ENCODE data around the gene FILIP1L. TPM values are rescaled to one million over a fixed set of nuclear protein-coding genes. Genes with fewer than 3 reads are reported as not detected.

Gene FILIP1L
- total RNA-seq, 1 experiment from 2014 or later, result 15.5 TPM

- H3K4me3 ChIP-seq (ENCODE audit: low read depth, low read length), result no peak overlapping the region
- no peak for TF ChIP-seq CTCF (IDR thresholded peaks at IDR 0.05; ENCODE audit: insufficient read depth in 1 of 2, low read depth in 1 of 2, low read length in 1 of 2, severe bottlenecking in 1 of 2, unreplicated experiment in 1 of 2)
- BruUV-seq (replicated peaks), result no TSS peak
- CTCF ChIA-PET, result no interaction called here
- H3K27me3 ChIP-seq (replicated peaks; ENCODE audit: control insufficient read depth, insufficient read depth, low read length), result no peaks in the 10 kb centered on the region
- no peak for DNase-seq
- Mint-ChIP-seq H3K4me1 (ENCODE audit: low read depth, unreplicated experiment) (peaks cover 35% of the 10 kb centered on the region), H3K36me3 (ENCODE audit: insufficient read depth, unreplicated experiment) (no peaks in the 10 kb centered on the region), H3K27ac (ENCODE audit: unreplicated experiment) (no peak overlapping the region), H3K4me3 (ENCODE audit: unreplicated experiment) (no peak overlapping the region), H3K9me3 (ENCODE audit: unreplicated experiment) (no peaks in the 10 kb centered on the region), H3K27me3 (ENCODE audit: insufficient read depth, unreplicated experiment) (no peaks in the 10 kb centered on the region)
- POLR2A ChIA-PET, result no interaction called here
- no peaks in the 10 kb centered on the region for H3K36me3 ChIP-seq (ENCODE audit: control insufficient read depth, insufficient read depth, low read length)
- intact Hi-C loops (cut with micrococcal nuclease; ENCODE audit: unreplicated experiment), result no loop called here
- no peaks in the 10 kb centered on the region for H3K9me3 ChIP-seq
- peaks cover 27% of the 10 kb centered on the region for H3K4me1 ChIP-seq
These were observed 153.4 kb downstream of the FILIP1L start for GRCh38 chr3:99960941-99961340.

- BruUV-seq (replicated peaks), result no TSS peak
- Histone ChIP-seq H3K4me3 (ENCODE audit: low read depth, low read length) (no peak overlapping the region), H3K9me3 (no peaks in the 10 kb centered on the region), H3K27me3 (replicated peaks; ENCODE audit: control insufficient read depth, insufficient read depth, low read length) (no peaks in the 10 kb centered on the region), H3K4me1 (peaks cover 27% of the 10 kb centered on the region), H3K36me3 (ENCODE audit: control insufficient read depth, insufficient read depth, low read length) (no peaks in the 10 kb centered on the region)
- no peak for TF ChIP-seq CTCF (IDR thresholded peaks at IDR 0.05; ENCODE audit: insufficient read depth in 1 of 2, low read depth in 1 of 2, low read length in 1 of 2, severe bottlenecking in 1 of 2, unreplicated experiment in 1 of 2)
- Mint-ChIP-seq H3K4me1 (ENCODE audit: low read depth, unreplicated experiment) (peaks cover 36% of the 10 kb centered on the region), H3K36me3 (ENCODE audit: insufficient read depth, unreplicated experiment) (no peaks in the 10 kb centered on the region), H3K27ac (ENCODE audit: unreplicated experiment) (no peak overlapping the region), H3K4me3 (ENCODE audit: unreplicated experiment) (no peak overlapping the region), H3K27me3 (ENCODE audit: insufficient read depth, unreplicated experiment) (no peaks in the 10 kb centered on the region), H3K9me3 (ENCODE audit: unreplicated experiment) (no peaks in the 10 kb centered on the region)
- intact Hi-C loops (cut with micrococcal nuclease; ENCODE audit: unreplicated experiment), result no loop called here
- ChIA-PET POLR2A (no interaction called here), CTCF (no interaction called here)
- no peak for DNase-seq
These were observed 154.0 kb downstream of the FILIP1L start for GRCh38 chr3:99960123-99960878.

DNA sequence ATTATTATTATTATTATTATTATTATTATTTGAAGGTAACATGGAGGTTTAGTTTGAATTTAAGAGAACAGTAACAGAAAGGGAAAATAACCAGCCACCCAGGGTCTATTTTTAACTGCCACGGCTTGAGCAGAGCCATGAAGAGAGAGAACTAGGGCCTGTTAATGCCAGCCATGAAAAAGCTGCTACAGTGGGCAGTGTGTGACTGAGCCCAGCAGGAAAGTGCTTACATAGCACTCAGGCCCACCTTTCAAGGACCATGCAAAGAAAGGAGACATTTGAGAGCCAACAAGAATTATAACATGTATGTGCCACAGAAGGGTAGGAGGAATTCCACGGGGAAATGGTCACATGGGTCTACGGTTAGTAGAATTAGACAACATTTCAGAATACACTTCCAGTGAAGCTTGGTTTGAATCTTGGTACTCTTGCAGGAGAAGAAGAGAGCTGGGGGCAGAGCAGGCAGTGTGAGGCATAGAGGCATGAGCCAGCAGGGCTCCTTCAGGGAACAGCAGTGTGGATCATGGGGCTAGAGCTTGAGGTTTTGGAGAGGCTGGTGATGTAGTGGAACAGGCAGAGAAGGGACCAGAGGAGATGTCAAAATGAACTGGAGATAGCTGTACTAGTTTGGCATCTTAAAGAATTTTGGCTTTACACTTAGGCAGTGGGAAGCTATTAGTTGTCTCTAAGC, 155.9 kb downstream of the FILIP1L start:
- H3K4me1 ChIP-seq, result peaks cover 22% of the 10 kb centered on the region; the same call in 1 of the 2 replicates
- H3K4me3 ChIP-seq (ENCODE audit: low read depth, low read length), result no peak overlapping the region
- ChIA-PET CTCF (no interaction called here), POLR2A (no interaction called here)
- Mint-ChIP-seq H3K9me3 (ENCODE audit: unreplicated experiment) (no peaks in the 10 kb centered on the region), H3K4me3 (ENCODE audit: unreplicated experiment) (no peak overlapping the region), H3K27ac (ENCODE audit: unreplicated experiment) (no peak overlapping the region), H3K27me3 (ENCODE audit: insufficient read depth, unreplicated experiment) (no peaks in the 10 kb centered on the region), H3K36me3 (ENCODE audit: insufficient read depth, unreplicated experiment) (no peaks in the 10 kb centered on the region), H3K4me1 (ENCODE audit: low read depth, unreplicated experiment) (peaks cover 26% of the 10 kb centered on the region)
- H3K27me3 ChIP-seq (replicated peaks; ENCODE audit: control insufficient read depth, insufficient read depth, low read length), result no peaks in the 10 kb centered on the region
- TF ChIP-seq CTCF (IDR thresholded peaks at IDR 0.05; ENCODE audit: insufficient read depth in 1 of 2, low read depth in 1 of 2, low read length in 1 of 2, severe bottlenecking in 1 of 2, unreplicated experiment in 1 of 2), result no peak
- DNase-seq, result no peak
- H3K36me3 ChIP-seq (ENCODE audit: control insufficient read depth, insufficient read depth, low read length), result no peaks in the 10 kb centered on the region
- H3K9me3 ChIP-seq, result no peaks in the 10 kb centered on the region
- BruUV-seq (replicated peaks), result no TSS peak
- intact Hi-C loops (cut with micrococcal nuclease; ENCODE audit: unreplicated experiment), result no loop called here
